HUES64 (cell line): ENCODE results near the gene CMTR1.
A peak's percentile ranks its signal among the peaks of the same experiment; 100 is the strongest.

ENCODE experiments used
- H3K27ac ChIP-seq: 2 replicates; pipeline ENCODE4 v1.7.0; 2013; ENCODE audit warnings: low read depth, low read length, inconsistent platforms
- H3K27me3 ChIP-seq: 2 replicates; pipeline ENCODE4 v1.6.1; 2013; ENCODE audit warnings: mild to moderate bottlenecking, low read length; ENCODE audit not compliant: insufficient read depth
- H3K36me3 ChIP-seq: 2 replicates; pipeline ENCODE4 v1.6.1; 2013; ENCODE audit warnings: mild to moderate bottlenecking, low read length; ENCODE audit not compliant: insufficient read depth
- H3K4me1 ChIP-seq: 2 replicates; pipeline ENCODE4 v1.6.1; 2013; ENCODE audit warnings: mild to moderate bottlenecking, low read length, moderate library complexity; ENCODE audit not compliant: insufficient read depth
- H3K4me3 ChIP-seq: 2 replicates; pipeline ENCODE4 v1.5.1; 2013; ENCODE audit warnings: mild to moderate bottlenecking, low read length, moderate library complexity
- H3K9ac ChIP-seq: 2 replicates; pipeline ENCODE4 v1.6.1; 2013; ENCODE audit warnings: mild to moderate bottlenecking, low read depth, low read length
- H3K9me3 ChIP-seq: 2 replicates; pipeline ENCODE4 v1.6.1; 2013; ENCODE audit warnings: low read depth, low read length; ENCODE audit not compliant: insufficient read depth
- WGBS: fragments of 150-250, 120-280 bp; methylation state at CpG from one replicate; pipeline ENCODE4 v1.1.7; 2013; ENCODE audit warnings: missing lambda C conversion rate; 5-methylcytosine and 5-hydroxymethylcytosine counted together

Gene CMTR1

GRCh38 chr6:37486121-37486839 is 53.3 kb downstream of the CMTR1 start:
- Histone ChIP-seq H3K27me3 (no peaks in the 10 kb centered on the region), H3K36me3 (peaks cover 15% of the 10 kb centered on the region), H3K9ac (no peak overlapping the region), H3K27ac (no peak overlapping the region), H3K4me1 (peaks cover 14% of the 10 kb centered on the region; the same call in 1 of the 2 replicates), H3K9me3 (no peaks in the 10 kb centered on the region), H3K4me3 (no peak overlapping the region)
- 88% methylated on average over 8 of the region's 8 CpGs for WGBS

- Histone ChIP-seq H3K4me1 (peaks cover 23% of the 10 kb centered on the region), H3K27ac (no peak overlapping the region), H3K9ac (no peak overlapping the region), H3K36me3 (peaks cover 11% of the 10 kb centered on the region; the same call in 1 of the 2 replicates), H3K27me3 (no peaks in the 10 kb centered on the region), H3K4me3 (no peak overlapping the region), H3K9me3 (no peaks in the 10 kb centered on the region)
- 80% methylated on average over 9 of the region's 9 CpGs for WGBS
These were observed 54.8 kb downstream of the CMTR1 start for GRCh38 chr6:37487591-37488380.

DNA sequence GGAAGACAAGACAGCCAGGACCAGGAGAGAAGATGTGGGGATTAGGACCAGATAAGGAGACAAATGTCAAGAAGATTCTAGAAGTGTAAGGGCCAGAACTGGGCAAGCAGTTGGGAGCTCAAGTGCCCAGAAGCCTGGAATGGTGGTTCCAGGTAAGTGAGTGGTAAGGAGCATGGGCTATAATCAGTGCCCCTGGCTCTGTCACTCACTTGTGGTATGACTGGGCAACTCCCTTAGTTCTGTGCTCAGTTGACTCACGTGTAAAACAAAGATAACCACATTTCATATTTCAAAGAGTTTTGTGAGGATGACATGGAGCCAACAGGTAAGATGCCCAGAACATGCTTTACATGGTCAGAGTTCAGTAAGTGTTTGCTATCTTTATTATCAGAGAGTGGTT is 55.5 kb downstream of the CMTR1 start:
- no peaks in the 10 kb centered on the region for H3K27me3 ChIP-seq
- H3K4me1 ChIP-seq, result peaks cover 26% of the 10 kb centered on the region
- 71% methylated on average over 1 of the region's 1 CpG for WGBS
- no peaks in the 10 kb centered on the region for H3K9me3 ChIP-seq
- 0 out of 2 replicates have a peak, but pooled peaks cover 4% of the 10 kb centered on the region for H3K36me3 ChIP-seq
- no peak overlapping the region for H3K4me3 ChIP-seq
- H3K27ac ChIP-seq, result no peak overlapping the region
- H3K9ac ChIP-seq, result no peak overlapping the region

DNA sequence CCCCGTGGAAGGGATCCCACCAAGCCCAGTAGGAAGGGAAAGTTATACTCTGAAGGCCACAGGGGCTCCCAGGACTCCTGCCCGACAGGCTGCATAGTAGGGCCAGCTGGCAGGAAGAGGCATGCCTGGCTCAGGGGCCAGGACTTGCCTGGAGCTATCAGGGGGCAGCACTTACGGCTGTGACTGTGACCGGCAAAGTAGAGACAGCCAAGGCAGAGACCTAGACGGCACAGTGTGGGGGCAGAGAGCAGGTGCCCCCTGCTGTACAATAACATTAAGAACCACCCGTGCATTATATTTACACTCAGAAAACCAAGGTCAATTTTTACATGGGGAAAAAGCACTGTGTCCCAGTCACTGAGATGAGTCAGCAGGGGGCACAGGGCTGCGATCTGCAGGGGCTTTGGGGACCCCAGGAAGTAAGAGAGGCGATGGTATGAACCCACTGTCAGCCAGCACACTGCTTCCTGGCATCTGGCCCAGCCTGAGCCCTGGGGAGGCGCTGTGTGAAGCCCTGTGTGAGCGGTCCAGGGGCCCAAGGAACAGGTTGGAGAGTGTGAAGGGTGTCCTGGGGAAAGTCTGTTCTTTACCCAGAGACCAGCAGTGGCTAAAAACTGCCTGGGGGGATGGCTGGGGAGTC is 56.8 kb downstream of the CMTR1 start:
- H3K9ac ChIP-seq, result no peak overlapping the region

DNA sequence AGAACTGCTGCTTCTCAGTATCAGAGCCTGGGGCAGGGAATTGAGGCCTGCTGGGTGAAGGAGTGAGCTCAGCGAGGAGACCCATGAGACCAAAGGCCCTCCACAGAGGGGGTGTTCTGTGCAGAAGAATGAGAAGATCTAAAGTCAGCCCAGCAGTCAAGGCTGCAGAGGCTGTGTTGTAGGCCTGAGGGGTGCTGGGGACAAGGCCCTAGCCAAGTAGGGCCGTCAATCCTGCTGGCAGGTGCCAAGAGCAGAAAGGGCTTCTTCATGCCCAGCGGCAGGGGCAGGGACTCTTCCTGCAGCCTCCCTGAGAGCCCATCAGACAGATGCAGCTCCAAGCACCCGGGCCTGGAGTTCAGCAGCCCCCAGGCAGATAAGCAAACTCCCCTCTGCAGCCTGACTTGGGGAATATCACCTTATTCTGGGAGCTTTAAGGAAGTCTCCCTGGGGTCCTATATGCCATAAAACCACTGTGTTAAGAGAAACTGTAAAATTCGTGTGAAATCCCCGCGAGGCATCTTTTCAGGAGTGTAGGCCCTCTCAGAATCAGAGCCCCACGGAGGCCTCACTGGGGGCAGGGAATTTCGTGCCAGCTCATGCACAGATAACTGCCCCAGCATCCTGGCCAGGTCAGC is 57.6 kb downstream of the CMTR1 start:
- Histone ChIP-seq H3K4me3 (no peak overlapping the region), H3K9ac (no peak overlapping the region), H3K4me1 (peaks cover 24% of the 10 kb centered on the region), H3K27me3 (no peaks in the 10 kb centered on the region), H3K27ac (no peak overlapping the region), H3K9me3 (no peaks in the 10 kb centered on the region), H3K36me3 (no peaks in the 10 kb centered on the region)
- 90% methylated on average over 9 of the region's 9 CpGs for WGBS

More for the DNA sequence above, 56.8 kb downstream of the CMTR1 start:
- H3K4me3 ChIP-seq, result no peak overlapping the region
- no peaks in the 10 kb centered on the region for H3K9me3 ChIP-seq
- 75% methylated on average over 10 of the region's 10 CpGs for WGBS
- H3K27ac ChIP-seq, result no peak overlapping the region
- peaks cover 26% of the 10 kb centered on the region for H3K4me1 ChIP-seq
- no peaks in the 10 kb centered on the region for H3K27me3 ChIP-seq
- no peaks in the 10 kb centered on the region for H3K36me3 ChIP-seq

DNA sequence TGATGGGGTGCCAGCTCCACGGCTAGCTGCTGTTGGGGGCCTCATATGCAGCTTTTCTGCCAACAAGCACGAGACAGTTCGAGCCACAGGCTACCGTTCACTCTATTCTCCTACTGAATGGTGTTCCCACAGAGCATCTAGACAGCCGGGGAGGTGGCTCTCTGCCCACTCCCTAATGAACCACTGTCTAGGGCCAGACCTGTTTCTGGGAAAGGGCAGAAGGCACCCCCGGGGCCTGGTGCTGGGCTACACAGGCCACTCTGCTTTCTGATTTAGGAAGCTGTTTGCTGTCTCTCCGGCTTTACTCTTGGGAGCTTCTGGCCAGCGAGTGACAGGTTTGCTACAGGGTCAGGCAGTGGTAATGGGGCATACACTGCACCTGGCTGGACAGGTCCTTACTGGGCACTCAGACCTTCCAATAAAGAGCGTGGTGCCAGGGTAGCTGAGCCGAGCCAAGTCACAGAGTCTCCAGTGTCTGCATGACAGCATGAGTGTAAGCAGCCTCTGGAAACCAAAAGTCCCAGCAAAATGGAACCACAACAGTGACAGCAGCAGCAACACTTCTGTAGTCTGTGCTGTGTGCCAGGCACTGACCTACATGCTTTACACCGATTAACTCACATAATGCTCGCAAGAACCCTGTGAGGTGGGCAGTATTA is 58.3 kb downstream of the CMTR1 start:
- Histone ChIP-seq H3K36me3 (no peaks in the 10 kb centered on the region), H3K9ac (no peak overlapping the region), H3K4me1 (peaks cover 24% of the 10 kb centered on the region), H3K4me3 (no peak overlapping the region), H3K27ac (no peak overlapping the region), H3K9me3 (no peaks in the 10 kb centered on the region), H3K27me3 (no peaks in the 10 kb centered on the region)
- 87% methylated on average over 12 of the region's 12 CpGs for WGBS

DNA sequence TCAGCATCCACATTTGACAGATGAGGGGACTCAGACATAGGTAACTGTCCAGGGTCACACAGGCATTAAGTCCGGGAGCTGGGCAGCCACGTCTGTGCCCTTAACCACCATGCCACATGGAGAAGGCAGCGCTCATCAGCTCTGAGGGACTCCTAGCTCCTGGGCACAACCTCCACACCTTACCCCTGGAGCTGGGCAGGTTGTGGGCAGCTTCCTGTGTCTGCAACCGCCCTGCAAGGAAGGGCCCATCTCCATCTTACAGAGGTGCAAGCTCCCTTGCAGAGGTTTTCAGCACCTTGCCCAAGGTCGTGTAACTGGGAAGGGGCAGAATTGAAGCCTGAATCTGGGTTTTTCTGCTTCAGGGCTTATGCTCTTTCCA is 58.8 kb downstream of the CMTR1 start:
- no peaks in the 10 kb centered on the region for H3K27me3 ChIP-seq
- WGBS, result 84% methylated on average over 5 of the region's 5 CpGs
- H3K36me3 ChIP-seq, result no peaks in the 10 kb centered on the region
- no peaks in the 10 kb centered on the region for H3K9me3 ChIP-seq
- no peak overlapping the region for H3K4me3 ChIP-seq
- peaks cover 24% of the 10 kb centered on the region for H3K4me1 ChIP-seq
- no peak overlapping the region; the same call in 1 of the 2 replicates for H3K27ac ChIP-seq
- H3K9ac ChIP-seq, result no peak overlapping the region

- Histone ChIP-seq H3K27ac (peak overlapping the region; percentile 40; the same call in 1 of the 2 replicates), H3K27me3 (no peaks in the 10 kb centered on the region), H3K4me3 (no peak overlapping the region), H3K9ac (no peak overlapping the region), H3K36me3 (no peaks in the 10 kb centered on the region), H3K9me3 (no peaks in the 10 kb centered on the region), H3K4me1 (peaks cover 24% of the 10 kb centered on the region)
- 27% methylated on average over 9 of the region's 9 CpGs for WGBS
These were observed 59.4 kb downstream of the CMTR1 start for GRCh38 chr6:37492236-37492972.

- Histone ChIP-seq H3K4me3 (no peak overlapping the region), H3K9ac (peak overlapping the region; percentile 2; the same call in 1 of the 2 replicates), H3K9me3 (no peaks in the 10 kb centered on the region), H3K27ac (no peak overlapping the region; the same call in 1 of the 2 replicates), H3K36me3 (no peaks in the 10 kb centered on the region), H3K27me3 (no peaks in the 10 kb centered on the region), H3K4me1 (peaks cover 24% of the 10 kb centered on the region)
- WGBS, result 80% methylated on average over 38 of the region's 38 CpGs
These were observed 60.1 kb downstream of the CMTR1 start for GRCh38 chr6:37492991-37493660.

DNA sequence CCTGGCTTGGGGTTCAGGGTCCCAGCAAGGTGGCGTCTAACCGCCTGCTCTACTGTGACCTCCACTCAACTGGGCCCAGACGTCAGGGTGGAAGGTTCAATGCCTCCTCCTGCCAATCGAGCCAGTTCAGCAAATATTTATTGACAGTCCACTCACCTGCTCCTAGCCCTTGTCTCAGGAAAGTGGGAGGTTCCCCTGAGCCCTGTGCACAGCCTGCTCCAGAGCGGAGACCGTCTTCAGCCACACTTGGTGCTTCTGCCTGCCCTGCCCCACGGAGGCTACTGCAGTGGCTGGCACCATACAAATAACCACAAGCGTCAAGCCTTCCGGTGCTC is 60.6 kb downstream of the CMTR1 start:
- Histone ChIP-seq H3K36me3 (no peaks in the 10 kb centered on the region), H3K27me3 (no peaks in the 10 kb centered on the region), H3K4me1 (peaks cover 24% of the 10 kb centered on the region), H3K4me3 (no peak overlapping the region), H3K9me3 (no peaks in the 10 kb centered on the region), H3K27ac (no peak overlapping the region), H3K9ac (no peak overlapping the region)
- WGBS, result 94% methylated on average over 9 of the region's 9 CpGs
